DOHH2 (cell line): ENCODE results near the gene SCAF11.

Source experiments
- H3F3A ChIP-seq: fragments of 200-600 bp; sonication (generic), shearing (Covaris generic); 2 replicates; pipeline ENCODE4 v1.6.0; 2016; ENCODE audit warnings: antibody characterized with exemption, mild to moderate bottlenecking; ENCODE audit not compliant: control insufficient read depth, insufficient read depth
- H3K27ac ChIP-seq: fragments of 200-600 bp; sonication (generic); 2 replicates; pipeline ENCODE4 v1.5.1; 2014; ENCODE audit warnings: low read depth, mild to moderate bottlenecking, low read length, moderate library complexity
- H3K27me3 ChIP-seq: fragments of 200-600 bp; sonication (generic); 2 replicates; pipeline ENCODE4 v1.6.1; 2014; ENCODE audit warnings: mild to moderate bottlenecking, low read length, mixed read lengths; ENCODE audit not compliant: control insufficient read depth
- H3K36me3 ChIP-seq: fragments of 200-600 bp; sonication (generic); 2 replicates; pipeline ENCODE4 v1.6.1; 2014; ENCODE audit warnings: mild to moderate bottlenecking, low read length, moderate library complexity, mixed read lengths; ENCODE audit not compliant: control insufficient read depth
- H3K4me1 ChIP-seq: fragments of 200-600 bp; sonication (generic); 2 replicates; pipeline ENCODE4 v1.6.1; 2014; ENCODE audit warnings: mild to moderate bottlenecking, low read length, mixed read lengths; ENCODE audit not compliant: control insufficient read depth
- H3K4me2 ChIP-seq: fragments of 200-600 bp; sonication (generic); 2 replicates; pipeline ENCODE4 v1.6.0; 2014; ENCODE audit warnings: mild to moderate bottlenecking, low read length, moderate library complexity
- H3K4me3 ChIP-seq: fragments of 200-600 bp; sonication (generic); 2 replicates; pipeline ENCODE4 v1.5.1; 2014; ENCODE audit warnings: mild to moderate bottlenecking, low read length, mixed read lengths
- H3K79me2 ChIP-seq: fragments of 200-600 bp; sonication (generic); 2 replicates; pipeline ENCODE4 v1.6.1; 2014; ENCODE audit warnings: mild to moderate bottlenecking, low read length, mixed read lengths; ENCODE audit not compliant: control insufficient read depth
- H3K9me2 ChIP-seq: fragments of 200-600 bp; sonication (generic); replicated peaks from 2 replicates; pipeline ENCODE4 v1.6.1; 2014; ENCODE audit warnings: mild to moderate bottlenecking, low read length, mixed read lengths; ENCODE audit not compliant: control insufficient read depth
- H3K9me3 ChIP-seq: fragments of 200-600 bp; sonication (generic); 2 replicates; pipeline ENCODE4 v1.6.1; 2014; ENCODE audit warnings: antibody characterized with exemption, low read length, mixed read lengths; ENCODE audit not compliant: control insufficient read depth, insufficient read depth
- H4K20me1 ChIP-seq: fragments of 200-600 bp; sonication (generic); 2 replicates; pipeline ENCODE4 v1.6.0; 2014; ENCODE audit warnings: low read depth, mild to moderate bottlenecking, antibody characterized with exemption, low read length, moderate library complexity; ENCODE audit not compliant: control insufficient read depth, insufficient read depth
- CTCF ChIP-seq: fragments of 200-600 bp; sonication (generic); IDR thresholded peaks from one replicate; pipeline ENCODE4 v1.5.1; 2014; ENCODE audit warnings: antibody characterized with exemption, mild to moderate bottlenecking, low read depth, low read length; ENCODE audit not compliant: poor library complexity, severe bottlenecking
- EZH2phosphoT487 ChIP-seq: fragments of 200-600 bp; sonication (generic); IDR thresholded peaks from 2 replicates; pipeline ENCODE4 v1.6.1; 2017; ENCODE audit warnings: borderline replicate concordance, mild to moderate bottlenecking, antibody characterized with exemption, low read length, moderate library complexity, mixed read lengths

Gene SCAF11

GRCh38 chr12:45973526-45973925 lies 16.8 kb downstream of the SCAF11 start:
- no peak for TF ChIP-seq CTCF
- no peak for TF ChIP-seq EZH2phosphoT487
- Histone ChIP-seq H3K27ac (no peak overlapping the region), H3F3A (no peaks in the 10 kb centered on the region; the same call in 1 of the 2 replicates), H3K4me2 (no peak overlapping the region), H3K4me1 (peaks cover 16% of the 10 kb centered on the region), H3K36me3 (peaks cover 68% of the 10 kb centered on the region), H3K79me2 (peaks cover 98% of the 10 kb centered on the region), H3K27me3 (no peaks in the 10 kb centered on the region), H3K4me3 (no peak overlapping the region), H4K20me1 (peaks cover 16% of the 10 kb centered on the region; the same call in 1 of the 2 replicates), H3K9me3 (no peaks in the 10 kb centered on the region), H3K9me2 (no peaks in the 10 kb centered on the region)

DNA sequence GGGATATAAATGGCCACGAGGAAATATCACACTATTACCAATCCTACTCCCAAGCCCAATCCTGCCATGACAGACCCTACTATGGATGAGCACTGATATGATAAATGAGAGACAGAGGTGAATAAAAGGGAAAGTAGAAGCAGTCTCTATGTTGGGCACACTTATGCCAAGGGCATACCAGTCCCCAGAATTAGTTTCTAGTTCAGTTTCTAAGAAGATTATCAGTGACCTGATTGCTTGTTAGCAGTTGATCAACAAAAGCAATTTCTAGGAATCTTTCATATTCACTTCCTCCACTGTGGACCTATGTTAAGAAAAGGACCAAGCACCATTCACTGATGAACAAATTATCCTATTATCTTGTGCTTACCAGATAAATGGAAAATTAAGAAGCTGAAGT lies 20.0 kb downstream of the SCAF11 start:
- H3K27ac ChIP-seq, result no peak overlapping the region
- H3F3A ChIP-seq, result no peaks in the 10 kb centered on the region; the same call in 1 of the 2 replicates
- no peaks in the 10 kb centered on the region for H3K9me2 ChIP-seq
- H3K4me2 ChIP-seq, result no peak overlapping the region
- H3K9me3 ChIP-seq, result no peaks in the 10 kb centered on the region
- TF ChIP-seq EZH2phosphoT487 (no peak), CTCF (no peak)
- H3K27me3 ChIP-seq, result no peaks in the 10 kb centered on the region
- H3K4me3 ChIP-seq, result no peak overlapping the region
- H3K4me1 ChIP-seq, result peaks cover 13% of the 10 kb centered on the region
- H3K36me3 ChIP-seq, result peaks cover 58% of the 10 kb centered on the region
- H4K20me1 ChIP-seq, result peaks cover 8% of the 10 kb centered on the region; the same call in 1 of the 2 replicates
- peaks cover 98% of the 10 kb centered on the region for H3K79me2 ChIP-seq

GRCh38 chr12:45969084-45969483 lies 21.3 kb downstream of the SCAF11 start:
- peaks cover 97% of the 10 kb centered on the region for H3K79me2 ChIP-seq
- H3K9me2 ChIP-seq, result no peaks in the 10 kb centered on the region
- H3K36me3 ChIP-seq, result peaks cover 57% of the 10 kb centered on the region
- H3K4me2 ChIP-seq, result no peak overlapping the region
- H3K4me3 ChIP-seq, result no peak overlapping the region
- H3K9me3 ChIP-seq, result no peaks in the 10 kb centered on the region
- TF ChIP-seq EZH2phosphoT487, result no peak
- no peak for TF ChIP-seq CTCF
- H3F3A ChIP-seq, result no peaks in the 10 kb centered on the region
- H3K4me1 ChIP-seq, result peaks cover 2% of the 10 kb centered on the region; the same call in 1 of the 2 replicates
- no peaks in the 10 kb centered on the region for H3K27me3 ChIP-seq
- H4K20me1 ChIP-seq, result peaks cover 8% of the 10 kb centered on the region; the same call in 1 of the 2 replicates
- H3K27ac ChIP-seq, result no peak overlapping the region

DNA sequence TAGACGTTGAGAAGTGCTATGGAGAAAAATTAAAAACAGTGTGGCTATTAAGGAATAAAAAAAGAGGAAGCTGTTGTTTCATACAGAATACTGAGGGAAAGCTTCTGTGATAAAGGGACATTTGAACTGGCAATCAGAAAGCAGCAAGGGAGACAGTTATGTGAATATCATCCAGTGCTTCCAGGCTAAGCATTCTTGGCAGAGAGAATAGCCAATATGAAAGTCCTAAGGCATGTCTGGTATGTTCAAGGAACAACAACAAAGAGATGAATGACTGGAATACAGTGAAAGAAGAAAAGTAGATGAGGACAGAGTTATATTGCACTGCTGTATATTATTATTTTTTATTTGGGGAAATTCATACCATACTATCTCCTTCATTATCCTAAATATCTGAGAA lies 23.9 kb downstream of the SCAF11 start:
- H3K27ac ChIP-seq, result no peak overlapping the region
- H3K79me2 ChIP-seq, result peaks cover 97% of the 10 kb centered on the region
- no peaks in the 10 kb centered on the region for H3K27me3 ChIP-seq
- H3K4me2 ChIP-seq, result no peak overlapping the region
- no peak overlapping the region for H3K4me3 ChIP-seq
- H3K9me2 ChIP-seq, result no peaks in the 10 kb centered on the region
- no peaks in the 10 kb centered on the region for H3K9me3 ChIP-seq
- H3K4me1 ChIP-seq, result no peaks in the 10 kb centered on the region
- H3K36me3 ChIP-seq, result peaks cover 62% of the 10 kb centered on the region
- H4K20me1 ChIP-seq, result peaks cover 4% of the 10 kb centered on the region; the same call in 1 of the 2 replicates
- H3F3A ChIP-seq, result no peaks in the 10 kb centered on the region
- TF ChIP-seq EZH2phosphoT487 (no peak), CTCF (no peak)
